H1 (cell line): ENCODE measurements around the gene CHST11. TPM values are rescaled to one million over a fixed set of nuclear protein-coding genes. Genes with fewer than 3 reads are reported as not detected.

ENCODE experiments used
- CTCF ChIA-PET: fragments of 300-600 bp; sonication (Branson Sonifier 250); formaldehyde crosslinking; loops from one replicate; lab custom pipeline; 2021; ENCODE audit not compliant: partially characterized antibody; lab: Charles Lee
- POLR2A ChIA-PET: fragments of 300-600 bp; sonication (Branson Sonifier 250); formaldehyde crosslinking; loops from one replicate; lab custom pipeline; 2021; ENCODE audit warnings: inconsistent platforms; ENCODE audit not compliant: partially characterized antibody; lab: Charles Lee
- DNase-seq, 2 experiments: peaks; one replicate each; pipeline versions ENCODE4 v3.0.0 to v3.0.0-alpha.2; 2010 to 2022; ENCODE audit warnings: low spot score in 2 of 2, low read depth in 1 of 2, mixed read lengths in 1 of 2
- FAIRE-seq: peaks from 2 replicates; lab custom pipeline; 2011; peaks lifted over from hg19 to GRCh38; lab: Jason Lieb, UNC
- H2AFZ ChIP-seq: 2 replicates; pipeline ENCODE4 v1.8.1; 2012; ENCODE audit warnings: low read length, inconsistent platforms
- H2AK5ac ChIP-seq: 2 replicates; pipeline ENCODE4 v1.6.1; 2013; ENCODE audit warnings: low read depth, low read length
- H2BK120ac ChIP-seq: replicated peaks from 2 replicates; pipeline ENCODE3; 2013; ENCODE audit warnings: low read depth, low read length, inconsistent platforms
- H2BK12ac ChIP-seq: 2 replicates; pipeline ENCODE4 v1.6.1; 2013; ENCODE audit warnings: low read depth, low read length
- H2BK15ac ChIP-seq: 2 replicates; pipeline ENCODE4 v1.6.1; 2013; ENCODE audit warnings: low read length
- H2BK20ac ChIP-seq: 2 replicates; pipeline ENCODE4 v1.6.1; 2013; ENCODE audit warnings: low read length
- H2BK5ac ChIP-seq: 2 replicates; pipeline ENCODE4 v1.6.1; 2013; ENCODE audit warnings: low read depth, low read length
- H3K14ac ChIP-seq: 2 replicates; pipeline ENCODE4 v1.6.1; 2013; ENCODE audit warnings: inconsistent platforms; ENCODE audit not compliant: insufficient read length
- H3K18ac ChIP-seq: 2 replicates; pipeline ENCODE4 v1.6.1; 2013; ENCODE audit warnings: low read length; ENCODE audit errors: extremely low read depth
- H3K23ac ChIP-seq: 2 replicates; pipeline ENCODE4 v1.6.1; 2013; ENCODE audit warnings: inconsistent platforms; ENCODE audit not compliant: insufficient read length
- H3K23me2 ChIP-seq: 2 replicates; pipeline ENCODE4 v1.6.1; 2013; ENCODE audit warnings: low read depth, low read length
- H3K27ac ChIP-seq: 2 replicates; pipeline ENCODE4 v1.6.1; 2011; ENCODE audit warnings: low read depth, low read length, inconsistent platforms
- H3K27me3 ChIP-seq, 4 experiments: replicated peaks in 1 of 4; 1 replicate in 1 of 4; 2 replicates in 3 of 4; pipeline versions ENCODE4 v1.6.1 to v1.8.1; 2011 to 2013; ENCODE audit warnings: low read length in 3 of 4, mild to moderate bottlenecking in 3 of 4, inconsistent platforms in 2 of 4, mixed read lengths in 2 of 4, moderate library complexity in 1 of 4; ENCODE audit not compliant: control insufficient read depth in 3 of 4, insufficient read depth in 3 of 4; ENCODE audit errors: extremely low read depth in 1 of 4
- H3K36me3 ChIP-seq, 4 experiments: 2 replicates each; pipeline versions ENCODE4 v1.6.1 to v1.8.1; 2011 to 2013; ENCODE audit warnings: mild to moderate bottlenecking in 4 of 4, low read length in 3 of 4, moderate library complexity in 2 of 4, control low read depth in 1 of 4, inconsistent platforms in 1 of 4; ENCODE audit not compliant: insufficient read depth in 4 of 4, control insufficient read depth in 2 of 4
- H3K4ac ChIP-seq: replicated peaks from 2 replicates; pipeline ENCODE3; 2013; ENCODE audit warnings: low read length, low read depth, mixed read lengths, inconsistent platforms; ENCODE audit not compliant: insufficient read length
- H3K4me1 ChIP-seq, 4 experiments: replicated peaks in 1 of 4; 1 replicate in 1 of 4; 2 replicates in 3 of 4; pipeline versions ENCODE4 v1.6.1 to v1.8.1; 2011 to 2013; ENCODE audit warnings: low read length in 3 of 4, inconsistent platforms in 2 of 4, mixed read lengths in 1 of 4; ENCODE audit not compliant: insufficient read depth in 4 of 4, control insufficient read depth in 3 of 4
- H3K4me2 ChIP-seq, 2 experiments: 2 replicates each; pipeline versions ENCODE4 v1.6.1 to v1.8.1; 2011 to 2013; ENCODE audit warnings: low read depth in 2 of 2, low read length in 2 of 2, control low read depth in 1 of 2, inconsistent platforms in 1 of 2, mild to moderate bottlenecking in 1 of 2; ENCODE audit not compliant: insufficient read depth in 1 of 2
- H3K4me3 ChIP-seq, 4 experiments: fragments of 200-600, 300-600 bp in 1 of 4; sonication (generic), shearing (Covaris generic), sonication (Bioruptor Twin) in 1 of 4; 2 replicates each; pipeline versions ENCODE4 v1.5.1 to v1.8.1; 2011 to 2016; ENCODE audit warnings: low read length in 4 of 4, low read depth in 3 of 4, control low read depth in 2 of 4, inconsistent platforms in 2 of 4, mild to moderate bottlenecking in 2 of 4, mixed read lengths in 1 of 4, moderate library complexity in 1 of 4; ENCODE audit not compliant: insufficient read depth in 2 of 4; ENCODE audit errors: extremely low read depth in 1 of 4
- H3K56ac ChIP-seq: replicated peaks from 2 replicates; pipeline ENCODE3; 2013; ENCODE audit warnings: low read depth, mild to moderate bottlenecking, mixed read lengths, low read length, inconsistent platforms; ENCODE audit not compliant: insufficient read length
- H3K79me1 ChIP-seq: 2 replicates; pipeline ENCODE4 v1.6.1; 2013; ENCODE audit warnings: low read depth, low read length, control low read depth
- H3K79me2 ChIP-seq, 2 experiments: 2 replicates each; pipeline versions ENCODE4 v1.6.1 to v1.8.1; 2012 to 2013; ENCODE audit warnings: low read length in 2 of 2, mild to moderate bottlenecking in 2 of 2, inconsistent platforms in 1 of 2; ENCODE audit not compliant: insufficient read depth in 2 of 2, control insufficient read depth in 1 of 2
- H3K9ac ChIP-seq, 4 experiments: replicated peaks in 1 of 4; 1 replicate in 1 of 4; 2 replicates in 3 of 4; pipeline versions ENCODE4 v1.6.1 to v1.8.1; 2011 to 2013; ENCODE audit warnings: low read depth in 3 of 4, low read length in 3 of 4, control low read depth in 2 of 4, mild to moderate bottlenecking in 2 of 4, moderate library complexity in 2 of 4, inconsistent platforms in 1 of 4; ENCODE audit errors: extremely low read depth in 1 of 4
- H3K9me3 ChIP-seq, 2 experiments: 2 replicates each; pipeline versions ENCODE4 v1.6.1 to v1.8.1; 2012 to 2013; ENCODE audit warnings: mild to moderate bottlenecking in 2 of 2, moderate library complexity in 2 of 2, control low read depth in 1 of 2, inconsistent platforms in 1 of 2, low read depth in 1 of 2, low read length in 1 of 2, mixed read lengths in 1 of 2; ENCODE audit not compliant: insufficient read depth in 2 of 2
- H4K20me1 ChIP-seq, 2 experiments: replicated peaks in 1 of 2; 2 replicates each; pipeline versions ENCODE3 to v1.8.1; 2011 to 2013; ENCODE audit warnings: inconsistent platforms in 2 of 2, low read length in 2 of 2, mild to moderate bottlenecking in 1 of 2; ENCODE audit not compliant: insufficient read depth in 2 of 2, control insufficient read depth in 1 of 2
- H4K5ac ChIP-seq: 2 replicates; pipeline ENCODE4 v1.6.1; 2013; ENCODE audit warnings: low read length, low read depth, mixed read lengths, inconsistent platforms; ENCODE audit not compliant: insufficient read length
- H4K8ac ChIP-seq: 2 replicates; pipeline ENCODE4 v1.8.0; 2013; ENCODE audit warnings: mild to moderate bottlenecking, moderate library complexity, low read length, inconsistent platforms; ENCODE audit not compliant: insufficient read depth; ENCODE audit errors: extremely low read depth
- H4K91ac ChIP-seq: replicated peaks from 2 replicates; pipeline ENCODE3; 2013; ENCODE audit warnings: low read length, mixed read lengths, inconsistent platforms; ENCODE audit not compliant: insufficient read length
- ASH2L ChIP-seq: fragments of 200-600, 300-600 bp; sonication (generic); IDR thresholded peaks from one replicate; pipeline ENCODE4 v1.7.1; 2017; ENCODE audit warnings: low read length
- CREB1 ChIP-seq: IDR thresholded peaks from 2 replicates; pipeline ENCODE4 v1.6.1; 2012; ENCODE audit warnings: inconsistent platforms
- EP300 ChIP-seq, 2 experiments: IDR thresholded peaks; 1 replicate in 1 of 2; 2 replicates in 1 of 2; pipeline ENCODE4 v1.6.1; 2011 to 2012; ENCODE audit warnings: low read depth in 2 of 2, low read length in 2 of 2, mild to moderate bottlenecking in 2 of 2, borderline replicate concordance in 1 of 2, inconsistent platforms in 1 of 2, moderate library complexity in 1 of 2
- FOSL1 ChIP-seq: IDR thresholded peaks from 2 replicates; pipeline ENCODE4 v1.6.1; 2011; ENCODE audit warnings: mild to moderate bottlenecking, low read depth, low read length, moderate library complexity; ENCODE audit not compliant: insufficient read depth
- HDAC2 ChIP-seq, 2 experiments: fragments of 300-600 bp in 1 of 2; sonication (generic) in 1 of 2; IDR thresholded peaks; 2 replicates each; pipeline ENCODE4 v1.6.1; 2011 to 2012; ENCODE audit warnings: low read depth in 2 of 2, low read length in 2 of 2, mild to moderate bottlenecking in 2 of 2, moderate library complexity in 2 of 2, borderline replicate concordance in 1 of 2, inconsistent platforms in 1 of 2
- HDAC6 ChIP-seq: IDR thresholded peaks from one replicate; pipeline ENCODE4 v1.7.1; 2012; ENCODE audit warnings: low read depth, mild to moderate bottlenecking, inconsistent platforms, low read length, moderate library complexity
- JUN ChIP-seq: IDR thresholded peaks from 2 replicates; pipeline ENCODE4 v1.6.1; 2011; ENCODE audit warnings: low read depth, mild to moderate bottlenecking, improper control_type of control experiment, low read length
- KDM1A ChIP-seq: fragments of 200-600, 300-600 bp; sonication (generic); IDR thresholded peaks from 2 replicates; pipeline ENCODE4 v1.7.1; 2016; ENCODE audit warnings: mild to moderate bottlenecking, low read length, borderline replicate concordance
- RXRA ChIP-seq: IDR thresholded peaks from 2 replicates; pipeline ENCODE4 v1.6.1; 2011; ENCODE audit warnings: low read depth, mild to moderate bottlenecking, low read length, moderate library complexity; ENCODE audit not compliant: insufficient read depth
- TAF1 ChIP-seq: IDR thresholded peaks from 2 replicates; pipeline ENCODE4 v1.6.1; 2011; ENCODE audit warnings: mild to moderate bottlenecking, low read depth, low read length
- TAF7 ChIP-seq: optimal IDR thresholded peaks from 2 replicates; pipeline ENCODE3; 2011; ENCODE audit warnings: low read depth, mild to moderate bottlenecking, inconsistent platforms, low read length, moderate library complexity, borderline replicate concordance
- TBP ChIP-seq: IDR thresholded peaks from 2 replicates; pipeline ENCODE4 v1.6.1; 2011; ENCODE audit warnings: low read depth, low read length, improper control_type of control experiment
- WGBS, 2 experiments: shearing (Covaris generic) in 1 of 2; methylation state at CpG; one replicate each; pipeline versions ENCODE4 v1.1.6 to v1.1.7; 2013 to 2015; ENCODE audit warnings: low lambda C conversion rate in 2 of 2, mixed read lengths in 2 of 2, inconsistent platforms in 1 of 2, low coverage in 1 of 2, missing lambda C conversion rate in 1 of 2; ENCODE audit not compliant: insufficient replicate concordance in 2 of 2, insufficient coverage in 1 of 2, insufficient read length in 1 of 2; ENCODE audit errors: extremely low coverage in 1 of 2, missing lambda C conversion rate in 1 of 2; 5-methylcytosine and 5-hydroxymethylcytosine counted together
- polyA plus RNA-seq, 7 experiments: library from polyadenylated mRNA; depleted of rRNA in 3 of 7; stranded (reverse) in 5 of 7; unstranded in 2 of 7; fragments of >200 nt in 5 of 7; fragments of 200-250 nt in 2 of 7; gene quantifications; 1 replicate in 5 of 7; 2 replicates in 1 of 7; 4 replicates in 1 of 7; pipeline versions ENCODE4 v1.2.1 to v1.2.3, GENCODE V29; 2011 to 2013; ENCODE audit warnings: missing spikeins in 2 of 7, mixed read lengths in 2 of 7
- total RNA-seq: library from RNA; stranded (reverse); fragmentation: NEBNext Ultra II Directional; extraction: Animal tissue kit (Norgen Biotek cat#: 25700); gene quantifications from 2 replicates; pipeline ENCODE4 v1.2.1, GENCODE V29; 2021
- TF ChIP-seq, protein P1 (sequence below): IDR thresholded peaks from 2 replicates; pipeline ENCODE4 v1.6.1; 2011; ENCODE audit warnings: low read length, improper control_type of control experiment

Gene CHST11
- total and polyA plus RNA-seq, 2 of the 8 experiments (the other 6 are each of a cell fraction or from before 2014, with no cell fraction given) = 14.4 to 20.8 TPM

DNA sequence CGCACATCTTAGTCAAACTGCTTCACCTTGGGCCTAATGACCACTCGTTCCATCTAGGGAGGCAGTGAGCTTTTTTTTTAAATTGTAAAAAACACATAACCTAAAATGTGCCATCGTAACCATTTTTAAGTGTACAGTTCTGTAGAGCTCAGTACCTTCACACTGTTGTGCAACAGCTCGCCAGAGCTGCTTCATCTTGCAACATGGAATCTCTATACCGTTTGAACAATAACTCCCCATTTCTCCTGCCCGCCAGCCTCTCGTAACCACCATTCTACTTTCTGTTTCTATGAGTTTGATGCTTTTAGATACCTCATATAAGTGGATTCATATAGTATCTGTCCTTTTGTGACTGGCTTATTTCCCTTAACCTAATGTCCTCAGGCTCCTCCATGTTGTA lies 196.2 kb downstream of the CHST11 start:
- DNase-seq = no peak
- ChIA-PET CTCF (interaction anchor here (0.7 to 3.0 kb wide), 10 partner anchors 8 to 271 kb away, joined by 3 to 14 read pairs (median 6); no protein-coding TSS in a partner anchor), POLR2A (no interaction called here)
- no peaks in the 10 kb centered on the region for H3K36me3 ChIP-seq
- H4K8ac ChIP-seq = no peak overlapping the region
- H2BK20ac ChIP-seq = no peak overlapping the region
- no peak overlapping the region for H3K27ac ChIP-seq
- no peak overlapping the region for H3K23ac ChIP-seq
- 96% methylated on average over 7 of the region's 7 CpGs; no CpG with 5 or more reads in 1 of the 2 experiments for WGBS, 2 experiments
- H3K9me3 ChIP-seq = no peaks in the 10 kb centered on the region
- FAIRE-seq = no peak
- no peak overlapping the region for H3K18ac ChIP-seq
- no peaks in the 10 kb centered on the region for H3K79me1 ChIP-seq
- no peak overlapping the region for H3K9ac ChIP-seq
- peaks cover 1 to 16% (median 11%) of the 10 kb centered on the region in 4 experiments; a peak in 5 of 7 replicates for H3K4me1 ChIP-seq
- H3K14ac ChIP-seq = no peak overlapping the region
- no peaks in the 10 kb centered on the region for H3K27me3 ChIP-seq
- no peak overlapping the region for H2BK12ac ChIP-seq
- no peaks in the 10 kb centered on the region; the same call in 1 of the 2 replicates for H3K23me2 ChIP-seq
- no peaks in the 10 kb centered on the region for H3K79me2 ChIP-seq
- H4K5ac ChIP-seq = no peak overlapping the region
- H4K91ac ChIP-seq = no peak overlapping the region
- H2AK5ac ChIP-seq = no peak overlapping the region
- H2BK120ac ChIP-seq = no peak overlapping the region
- no peak overlapping the region for H3K4ac ChIP-seq
- H2AFZ ChIP-seq = no peak overlapping the region
- no peak overlapping the region for H2BK15ac ChIP-seq
- no peak overlapping the region for H2BK5ac ChIP-seq
- H3K4me3 ChIP-seq = no peak overlapping the region
- no peaks in the 10 kb centered on the region for H4K20me1 ChIP-seq
- no peak overlapping the region for H3K4me2 ChIP-seq
- H3K56ac ChIP-seq = no peak overlapping the region
- TF ChIP-seq TBP (no peak), KDM1A (no peak), CREB1 (no peak), RXRA (no peak), TAF1 (no peak), FOSL1 (no peak), EP300 (IDR thresholded peaks at IDR 0.05; ENCODE audit: borderline replicate concordance in 1 of 2, low read depth in 2 of 2, low read length in 2 of 2) (no peak), HDAC6 (no peak), HDAC2 (IDR thresholded peaks at IDR 0.05; ENCODE audit: borderline replicate concordance in 1 of 2, low read depth in 2 of 2, low read length in 2 of 2) (no peak), JUN (no peak), TAF7 (no peak), ASH2L (no peak)
- TF ChIP-seq, protein P1, sequence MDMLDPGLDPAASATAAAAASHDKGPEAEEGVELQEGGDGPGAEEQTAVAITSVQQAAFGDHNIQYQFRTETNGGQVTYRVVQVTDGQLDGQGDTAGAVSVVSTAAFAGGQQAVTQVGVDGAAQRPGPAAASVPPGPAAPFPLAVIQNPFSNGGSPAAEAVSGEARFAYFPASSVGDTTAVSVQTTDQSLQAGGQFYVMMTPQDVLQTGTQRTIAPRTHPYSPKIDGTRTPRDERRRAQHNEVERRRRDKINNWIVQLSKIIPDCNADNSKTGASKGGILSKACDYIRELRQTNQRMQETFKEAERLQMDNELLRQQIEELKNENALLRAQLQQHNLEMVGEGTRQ = no peak
